Natural killer cell (primary cell): ENCODE data around the gene MYLK. TPM values are rescaled to one million over a fixed set of nuclear protein-coding genes. Genes with fewer than 3 reads are reported as not detected.
"Not testable (repeated sequence)": the region's sequence is repeated elsewhere in the genome, so short reads cannot be mapped to it uniquely, and the experiment has no call there.

Experiments used
- ATAC-seq, 3 donors: fragments of 150-1000 bp in 2 of 3; fragments of 200-7000 bp in 1 of 3; cut with Tn5 transposase; 1 replicate in 1 of 3; 2 replicates in 2 of 3; pipeline ENCODE4 v1.10.0; 2021; ENCODE audit warnings: mild to moderate bottlenecking in 2 of 3, moderate library complexity in 2 of 3
- DNase-seq, 2 donors: peaks; one replicate each; pipeline versions ENCODE4 v3.0.0 to v3.0.0-alpha.2; 2013 to 2021; ENCODE audit warnings: mixed read lengths in 1 of 2
- H3K27ac ChIP-seq: one replicate; pipeline ENCODE4 v1.5.1; 2013; ENCODE audit warnings: mild to moderate bottlenecking, low read length
- H3K27me3 ChIP-seq: one replicate; pipeline ENCODE4 v1.6.1; 2013; ENCODE audit warnings: low read length; ENCODE audit not compliant: control insufficient read depth, insufficient read depth
- H3K36me3 ChIP-seq: one replicate; pipeline ENCODE4 v1.6.1; 2013; ENCODE audit warnings: low read length; ENCODE audit not compliant: control insufficient read depth, insufficient read depth
- H3K4me1 ChIP-seq: one replicate; pipeline ENCODE4 v1.6.1; 2013; ENCODE audit warnings: low read length; ENCODE audit not compliant: control insufficient read depth, insufficient read depth
- H3K4me3 ChIP-seq: one replicate; pipeline ENCODE4 v1.5.1; 2013; ENCODE audit warnings: low read length
- H3K9me3 ChIP-seq: one replicate; pipeline ENCODE4 v1.6.1; 2013; ENCODE audit warnings: low read length; ENCODE audit not compliant: control insufficient read depth, insufficient read depth
- H3K27ac Mint-ChIP-seq, 2 donors: one replicate each; pipeline ENCODE4 v1.8.0; 2022; ENCODE audit warnings: mild to moderate bottlenecking in 2 of 2, mixed read lengths in 2 of 2, moderate library complexity in 1 of 2
- H3K27me3 Mint-ChIP-seq, 2 donors: one replicate each; pipeline ENCODE4 v1.8.0; 2022; ENCODE audit warnings: low read depth in 2 of 2, mixed read lengths in 2 of 2
- H3K36me3 Mint-ChIP-seq: one replicate; pipeline ENCODE4 v1.8.0; 2022; ENCODE audit warnings: mixed read lengths
- H3K4me1 Mint-ChIP-seq, 2 donors: one replicate each; pipeline ENCODE4 v1.8.0; 2022; ENCODE audit warnings: mixed read lengths in 2 of 2
- H3K4me3 Mint-ChIP-seq: one replicate; pipeline ENCODE4 v1.8.0; 2022; ENCODE audit warnings: mild to moderate bottlenecking, moderate library complexity, mixed read lengths
- H3K9me3 Mint-ChIP-seq, 2 donors: one replicate each; pipeline ENCODE4 v1.8.0; 2022; ENCODE audit warnings: mixed read lengths in 2 of 2
- WGBS: methylation state at CpG from one replicate; pipeline ENCODE4 v1.1.7; 2013; ENCODE audit warnings: missing lambda C conversion rate; ENCODE audit not compliant: insufficient coverage; 5-methylcytosine and 5-hydroxymethylcytosine counted together
- intact Hi-C: fragments of 100-400 bp; cut with micrococcal nuclease; formaldehyde crosslinking; loops from one replicate; pipeline ENCODE4 v1.14.2; 2022
- total RNA-seq, 4 donors: library from RNA; stranded (reverse); fragments of 120-200 nt in 1 of 4; gene quantifications; one replicate each; pipeline versions ENCODE4 v1.2.3 to v1.2.4, GENCODE V29; 2013 to 2022
- TF ChIP-seq, protein P1 (sequence below): fragments of 200-600 bp; IDR thresholded peaks from one replicate; pipeline ENCODE4 v1.8.0; 2022; ENCODE audit warnings: antibody characterized with exemption

Gene MYLK
- total RNA-seq, 3 donors from 2014 or later (not counting 1 experiment from before 2014, with no cell fraction given): 0.39 to 5.4 (median 3.4) TPM

DNA sequence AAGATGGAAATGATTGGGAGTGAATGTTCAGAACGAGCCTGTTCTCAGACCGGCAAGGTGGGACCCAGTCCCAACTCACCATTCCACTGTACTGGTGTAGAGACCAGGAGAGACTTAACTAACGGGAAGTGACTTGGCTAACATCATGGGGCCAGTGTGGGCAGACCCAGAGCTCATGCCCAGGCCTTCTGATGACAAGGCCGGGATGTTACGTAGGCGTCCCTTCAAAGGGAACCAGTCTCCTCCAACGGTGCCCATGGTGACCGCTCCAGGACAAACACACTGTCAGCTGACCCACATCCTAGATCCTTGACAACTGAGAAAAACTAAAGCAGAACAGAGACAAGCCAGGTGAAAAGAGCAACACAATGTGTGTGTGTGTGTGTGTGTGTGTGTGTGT is 170.9 kb downstream of the MYLK start:
- H3K27me3 ChIP-seq: no peaks in the 10 kb centered on the region
- WGBS: 91% methylated on average over 7 of the region's 8 CpGs
- TF ChIP-seq, protein P1, sequence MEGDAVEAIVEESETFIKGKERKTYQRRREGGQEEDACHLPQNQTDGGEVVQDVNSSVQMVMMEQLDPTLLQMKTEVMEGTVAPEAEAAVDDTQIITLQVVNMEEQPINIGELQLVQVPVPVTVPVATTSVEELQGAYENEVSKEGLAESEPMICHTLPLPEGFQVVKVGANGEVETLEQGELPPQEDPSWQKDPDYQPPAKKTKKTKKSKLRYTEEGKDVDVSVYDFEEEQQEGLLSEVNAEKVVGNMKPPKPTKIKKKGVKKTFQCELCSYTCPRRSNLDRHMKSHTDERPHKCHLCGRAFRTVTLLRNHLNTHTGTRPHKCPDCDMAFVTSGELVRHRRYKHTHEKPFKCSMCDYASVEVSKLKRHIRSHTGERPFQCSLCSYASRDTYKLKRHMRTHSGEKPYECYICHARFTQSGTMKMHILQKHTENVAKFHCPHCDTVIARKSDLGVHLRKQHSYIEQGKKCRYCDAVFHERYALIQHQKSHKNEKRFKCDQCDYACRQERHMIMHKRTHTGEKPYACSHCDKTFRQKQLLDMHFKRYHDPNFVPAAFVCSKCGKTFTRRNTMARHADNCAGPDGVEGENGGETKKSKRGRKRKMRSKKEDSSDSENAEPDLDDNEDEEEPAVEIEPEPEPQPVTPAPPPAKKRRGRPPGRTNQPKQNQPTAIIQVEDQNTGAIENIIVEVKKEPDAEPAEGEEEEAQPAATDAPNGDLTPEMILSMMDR: no peak
- no peaks in the 10 kb centered on the region for H3K4me1 ChIP-seq
- Mint-ChIP-seq H3K4me1 (no peaks in the 10 kb centered on the region), H3K36me3 (no peaks in the 10 kb centered on the region), H3K27me3 (no peaks in the 10 kb centered on the region), H3K27ac (no peak overlapping the region), H3K9me3 (no peaks in the 10 kb centered on the region), H3K4me3 (no peak overlapping the region)
- DNase-seq: no peak
- no peak overlapping the region for H3K4me3 ChIP-seq
- ATAC-seq: no peak
- no peak overlapping the region for H3K27ac ChIP-seq
- no peaks in the 10 kb centered on the region for H3K9me3 ChIP-seq
- H3K36me3 ChIP-seq: no peaks in the 10 kb centered on the region
- intact Hi-C loops: no loop called here

DNA sequence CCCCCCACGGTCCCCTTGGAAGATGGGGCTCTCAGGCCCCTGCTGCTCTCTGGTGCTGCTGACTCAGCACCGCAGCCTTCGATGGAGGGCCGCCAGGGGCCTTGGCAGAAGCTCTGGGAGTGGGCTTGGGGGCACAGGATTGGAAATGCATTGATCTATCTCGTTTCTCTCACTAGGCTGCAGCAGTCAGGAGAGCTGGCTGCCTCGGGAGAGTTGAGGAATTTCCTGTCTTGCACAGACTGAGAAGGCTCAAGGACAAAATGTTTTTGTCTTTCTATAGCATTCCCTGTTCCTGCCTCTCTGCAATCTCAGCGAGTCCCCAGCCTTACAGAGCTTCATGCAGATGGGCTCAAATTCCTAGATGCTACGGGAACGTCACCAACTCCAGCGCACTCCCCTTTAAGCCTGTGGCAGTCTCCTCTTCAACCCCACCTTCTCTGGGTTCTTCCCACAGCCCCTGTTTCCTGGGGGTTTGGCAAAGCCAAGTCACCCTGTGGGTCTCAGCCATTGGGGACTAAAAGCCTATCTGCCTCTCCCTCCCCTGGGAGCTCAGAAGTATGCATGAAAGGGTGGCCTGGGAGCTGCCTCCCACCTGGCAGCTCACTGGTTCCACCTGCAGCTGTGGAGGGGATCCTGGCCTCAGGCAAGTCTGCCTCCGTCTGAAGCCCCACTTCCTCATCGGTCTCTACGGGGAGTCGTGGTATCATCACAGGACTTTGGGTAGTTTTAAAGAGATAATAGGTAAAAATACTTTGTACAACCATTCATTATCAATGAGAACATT is 171.9 kb downstream of the MYLK start:
- Mint-ChIP-seq H3K27me3 (no peaks in the 10 kb centered on the region), H3K9me3 (no peaks in the 10 kb centered on the region), H3K27ac (no peak overlapping the region), H3K4me3 (no peak overlapping the region), H3K4me1 (no peaks in the 10 kb centered on the region), H3K36me3 (no peaks in the 10 kb centered on the region)
- ATAC-seq (no peak), DNase-seq (no peak)
- 78% methylated on average over 14 of the region's 14 CpGs for WGBS
- TF ChIP-seq, protein P1: no peak
- Histone ChIP-seq H3K4me1 (no peaks in the 10 kb centered on the region), H3K4me3 (no peak overlapping the region), H3K9me3 (no peaks in the 10 kb centered on the region), H3K27me3 (no peaks in the 10 kb centered on the region), H3K27ac (no peak overlapping the region), H3K36me3 (no peaks in the 10 kb centered on the region)
- intact Hi-C loops: no loop called here

DNA sequence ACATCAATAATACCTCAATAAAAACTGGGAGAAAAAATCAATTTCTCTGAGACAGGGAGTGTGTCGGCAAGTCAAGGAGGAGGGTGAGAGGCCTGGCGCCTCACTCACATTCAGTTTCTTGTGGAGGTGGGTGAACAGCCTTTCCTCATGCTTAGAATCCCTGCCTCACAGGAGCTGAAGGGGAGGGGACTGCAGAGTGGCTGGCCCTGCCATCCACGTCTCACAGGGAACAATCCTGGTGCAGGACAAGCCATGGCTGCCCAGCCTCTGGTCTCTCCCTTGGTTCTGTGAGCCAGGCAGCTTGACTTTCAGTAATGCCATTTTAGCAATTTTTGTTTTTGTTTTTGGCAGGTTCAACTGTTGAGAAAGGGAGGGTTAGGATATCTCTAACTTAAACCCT is 172.8 kb downstream of the MYLK start:
- H3K27ac ChIP-seq: no peak overlapping the region
- no peaks in the 10 kb centered on the region for H3K9me3 ChIP-seq
- ATAC-seq (no peak), DNase-seq (no peak)
- Mint-ChIP-seq H3K9me3 (no peaks in the 10 kb centered on the region), H3K36me3 (no peaks in the 10 kb centered on the region), H3K27me3 (no peaks in the 10 kb centered on the region), H3K27ac (no peak overlapping the region), H3K4me1 (no peaks in the 10 kb centered on the region), H3K4me3 (no peak overlapping the region)
- H3K36me3 ChIP-seq: no peaks in the 10 kb centered on the region
- TF ChIP-seq, protein P1: no peak
- no peak overlapping the region for H3K4me3 ChIP-seq
- H3K27me3 ChIP-seq: no peaks in the 10 kb centered on the region
- intact Hi-C loops: no loop called here
- H3K4me1 ChIP-seq: no peaks in the 10 kb centered on the region
- WGBS: 83% methylated on average over 2 of the region's 3 CpGs

DNA sequence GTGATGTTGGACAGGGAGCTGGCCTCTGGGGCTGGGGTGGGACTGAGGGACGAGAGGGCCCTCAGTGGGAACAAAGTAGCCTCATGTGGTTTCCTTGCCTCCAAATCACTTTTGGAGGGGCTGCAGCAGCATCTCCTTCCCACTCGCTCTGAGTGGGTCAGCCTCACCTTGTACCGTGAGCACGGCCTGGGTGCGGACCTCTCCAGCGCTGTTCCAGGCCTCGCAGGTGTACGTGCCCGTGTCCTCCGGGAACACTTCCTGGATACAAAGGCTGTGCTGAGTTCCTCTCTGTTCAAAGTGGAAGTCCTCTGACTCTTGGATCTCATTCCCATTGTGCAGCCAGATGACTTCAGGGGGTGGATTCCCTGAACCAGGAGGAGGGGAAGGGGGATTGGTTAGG is 175.6 kb downstream of the MYLK start:
- Mint-ChIP-seq H3K27ac (no peak overlapping the region), H3K4me1 (no peaks in the 10 kb centered on the region), H3K36me3 (no peaks in the 10 kb centered on the region), H3K27me3 (no peaks in the 10 kb centered on the region), H3K9me3 (no peaks in the 10 kb centered on the region), H3K4me3 (no peak overlapping the region)
- intact Hi-C loops: no loop called here
- DNase-seq (no peak), ATAC-seq (no peak)
- H3K27me3 ChIP-seq: no peaks in the 10 kb centered on the region
- no peak overlapping the region for H3K4me3 ChIP-seq
- H3K9me3 ChIP-seq: no peaks in the 10 kb centered on the region
- H3K27ac ChIP-seq: no peak overlapping the region
- no peaks in the 10 kb centered on the region for H3K4me1 ChIP-seq
- TF ChIP-seq, protein P1: no peak
- whole genome bisulfite sequencing: 93% methylated on average over 10 of the region's 10 CpGs
- no peaks in the 10 kb centered on the region for H3K36me3 ChIP-seq

DNA sequence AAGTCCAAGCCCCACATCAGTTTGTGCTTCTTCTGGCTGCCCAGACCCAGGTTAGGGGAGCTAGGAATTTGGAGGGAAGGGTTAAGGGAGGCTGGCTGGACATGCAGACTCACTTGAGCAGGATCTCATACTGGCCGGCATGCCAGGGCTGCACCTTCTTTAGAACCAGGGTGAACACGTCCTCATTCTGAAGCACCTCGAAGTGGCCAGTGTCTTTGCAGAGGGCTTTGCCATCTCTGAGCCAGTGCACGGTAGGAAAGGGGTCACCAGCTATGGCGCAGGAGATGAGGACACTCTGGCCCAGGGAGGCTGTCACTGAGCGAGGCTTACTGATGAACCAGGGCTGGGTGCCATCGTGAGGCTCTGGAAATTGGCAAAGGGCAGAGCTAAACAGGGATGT is 176.5 kb downstream of the MYLK start:
- H3K4me1 Mint-ChIP-seq, H3K27ac ChIP-seq, H3K36me3 ChIP-seq, H3K27me3 Mint-ChIP-seq, H3K36me3 Mint-ChIP-seq, DNase-seq, ATAC-seq, H3K27ac Mint-ChIP-seq, H3K27me3 ChIP-seq, H3K4me1 ChIP-seq, intact Hi-C loops, H3K9me3 ChIP-seq, H3K4me3 Mint-ChIP-seq, H3K9me3 Mint-ChIP-seq, H3K4me3 ChIP-seq: not testable (repeated sequence)
- 88% methylated on average over 7 of the region's 7 CpGs for WGBS
